Astrocyte of the cerebellum (primary cell): ENCODE results near the gene FOXP1.
A peak's percentile ranks its signal among the peaks of the same experiment; 100 is the strongest.

Experiments
- DNase-seq: peaks from one replicate; pipeline ENCODE4 v3.0.0-alpha.2; 2011; ENCODE audit warnings: low read depth
- H3K4me3 ChIP-seq: 2 replicates; pipeline ENCODE4 v1.5.1; 2011; ENCODE audit warnings: mild to moderate bottlenecking, low read depth, low read length, moderate library complexity
- in situ Hi-C: cut with HindIII; loops from 2 replicates; pipeline ENCODE4 v1.10.0; 2017; ENCODE audit warnings: low sequenced_read_pairs
- TF ChIP-seq, protein P1 (sequence below): IDR thresholded peaks from 2 replicates; pipeline ENCODE4 v1.5.1; 2012; ENCODE audit warnings: low read length, low read depth, moderate library complexity, mild to moderate bottlenecking; ENCODE audit errors: missing control alignments

FOXP1 gene

DNA sequence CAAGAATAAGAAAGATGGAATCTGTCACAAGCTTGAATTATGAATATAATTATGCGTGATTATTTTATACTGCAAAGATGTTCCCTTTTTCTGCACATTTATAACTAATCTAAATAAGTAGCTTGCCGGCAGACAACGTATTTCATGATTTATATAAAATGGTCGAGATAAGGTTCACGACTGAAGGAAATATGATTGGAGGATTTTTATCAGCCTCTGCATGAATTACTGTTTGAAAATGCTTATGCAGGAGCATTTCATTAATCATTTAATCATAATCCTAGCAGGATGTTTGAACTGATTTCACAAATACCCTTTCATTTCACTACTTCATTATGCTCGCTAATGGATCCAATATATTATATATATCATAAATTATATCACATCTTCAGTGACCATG, 580.0 kb downstream of the FOXP1 start:
- TF ChIP-seq, protein P1, sequence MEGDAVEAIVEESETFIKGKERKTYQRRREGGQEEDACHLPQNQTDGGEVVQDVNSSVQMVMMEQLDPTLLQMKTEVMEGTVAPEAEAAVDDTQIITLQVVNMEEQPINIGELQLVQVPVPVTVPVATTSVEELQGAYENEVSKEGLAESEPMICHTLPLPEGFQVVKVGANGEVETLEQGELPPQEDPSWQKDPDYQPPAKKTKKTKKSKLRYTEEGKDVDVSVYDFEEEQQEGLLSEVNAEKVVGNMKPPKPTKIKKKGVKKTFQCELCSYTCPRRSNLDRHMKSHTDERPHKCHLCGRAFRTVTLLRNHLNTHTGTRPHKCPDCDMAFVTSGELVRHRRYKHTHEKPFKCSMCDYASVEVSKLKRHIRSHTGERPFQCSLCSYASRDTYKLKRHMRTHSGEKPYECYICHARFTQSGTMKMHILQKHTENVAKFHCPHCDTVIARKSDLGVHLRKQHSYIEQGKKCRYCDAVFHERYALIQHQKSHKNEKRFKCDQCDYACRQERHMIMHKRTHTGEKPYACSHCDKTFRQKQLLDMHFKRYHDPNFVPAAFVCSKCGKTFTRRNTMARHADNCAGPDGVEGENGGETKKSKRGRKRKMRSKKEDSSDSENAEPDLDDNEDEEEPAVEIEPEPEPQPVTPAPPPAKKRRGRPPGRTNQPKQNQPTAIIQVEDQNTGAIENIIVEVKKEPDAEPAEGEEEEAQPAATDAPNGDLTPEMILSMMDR, result no peak
- DNase-seq, result no peak
- in situ Hi-C loops, result loop anchor here (5.0 kb wide), 1 partner anchor 54 kb away; no protein-coding TSS in a partner anchor
- H3K4me3 ChIP-seq, result no peak overlapping the region

DNA sequence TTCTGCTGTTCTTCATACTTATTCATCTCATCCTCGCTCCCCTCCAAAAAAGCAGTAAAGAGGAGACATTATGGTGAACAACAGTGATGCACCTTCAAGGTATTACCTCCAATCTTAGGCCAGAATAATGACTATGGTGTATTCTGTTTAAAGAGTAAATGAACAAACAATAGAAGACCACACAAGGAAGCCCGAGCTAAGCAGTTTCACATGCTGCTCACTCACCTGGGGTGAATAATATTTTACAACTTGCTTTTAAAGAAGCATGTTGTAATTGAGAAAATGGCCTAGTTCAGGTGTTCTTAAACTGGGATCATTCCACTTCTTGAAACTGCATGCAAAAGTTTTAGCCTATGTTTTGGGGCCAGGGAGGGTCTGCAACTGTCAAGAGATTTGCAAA, 581.2 kb downstream of the FOXP1 start:
- in situ Hi-C loops, result loop anchor here (5.0 kb wide), 1 partner anchor 55 kb away; no protein-coding TSS in a partner anchor
- no peak for DNase-seq
- TF ChIP-seq, protein P1, result no peak
- H3K4me3 ChIP-seq, result no peak overlapping the region

DNA sequence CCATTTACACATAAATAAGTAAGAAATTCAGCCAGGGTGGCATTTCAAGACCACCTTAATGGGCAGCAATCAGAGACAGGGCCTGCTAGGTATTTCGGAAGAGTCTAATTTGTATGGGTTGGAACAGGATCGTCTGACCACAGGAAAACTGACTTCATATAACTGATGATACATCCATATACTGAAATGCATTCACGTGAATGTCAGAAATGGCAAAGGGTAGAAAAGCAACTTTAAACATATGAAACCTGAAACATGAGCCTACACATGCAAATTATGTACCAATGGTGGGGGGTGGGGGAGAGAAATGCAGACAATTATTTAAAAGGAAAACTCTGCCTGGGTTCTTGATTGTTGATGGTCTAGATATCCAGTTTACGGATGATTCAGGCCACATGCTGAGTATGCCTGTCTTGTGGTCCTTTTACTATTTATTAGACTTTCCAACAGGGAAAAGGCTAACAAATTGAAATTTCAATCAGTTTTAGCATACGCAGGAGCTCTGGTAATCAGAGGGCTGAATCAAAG, 582.2 kb downstream of the FOXP1 start:
- in situ Hi-C loops, result loop anchor here (5.0 kb wide), 1 partner anchor 56 kb away; no protein-coding TSS in a partner anchor
- H3K4me3 ChIP-seq, result no peak overlapping the region
- TF ChIP-seq, protein P1, result no peak
- DNase-seq, result no peak

DNA sequence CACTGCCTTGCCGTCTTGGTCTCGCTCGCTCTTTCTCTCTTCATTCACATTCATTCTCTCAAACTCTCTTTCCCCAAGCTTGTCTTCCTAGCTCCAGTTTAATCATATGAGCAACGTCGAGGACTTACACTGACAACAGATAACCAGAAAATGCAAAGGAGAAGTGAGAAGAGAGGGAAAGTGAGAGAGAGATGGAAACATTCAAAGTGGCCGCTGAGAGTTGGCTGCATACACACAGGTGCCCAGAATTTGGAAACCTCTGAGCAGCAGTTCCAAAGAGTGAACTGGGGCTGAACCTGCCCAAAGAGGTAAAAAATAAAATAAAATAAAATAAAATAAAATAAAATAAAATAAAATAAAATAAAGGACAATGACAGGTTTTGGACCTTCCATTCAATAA, 583.0 kb downstream of the FOXP1 start:
- in situ Hi-C loops, result loop anchor here (5.0 kb wide), 1 partner anchor 57 kb away; no protein-coding TSS in a partner anchor
- DNase-seq, result no peak
- TF ChIP-seq, protein P1, result no peak
- H3K4me3 ChIP-seq, result no peak overlapping the region

DNA sequence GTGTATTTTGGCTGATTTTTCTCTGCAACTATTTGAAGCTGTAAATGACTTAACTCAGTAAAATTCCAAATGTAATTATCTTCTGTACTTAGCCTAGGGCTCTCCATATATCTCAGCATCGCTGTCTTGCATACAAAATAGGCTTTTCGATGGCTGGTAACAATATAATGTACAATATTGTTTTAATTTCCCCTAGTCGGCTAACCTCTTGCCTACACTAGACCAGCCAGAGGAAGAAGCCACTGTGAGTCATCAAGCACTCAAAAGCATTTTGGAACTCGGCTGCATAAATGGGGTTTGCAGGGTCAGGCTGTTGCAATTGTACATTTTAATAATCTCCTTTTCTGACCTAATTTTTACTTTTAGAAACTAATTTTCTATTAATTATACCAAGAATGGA, 583.8 kb downstream of the FOXP1 start:
- H3K4me3 ChIP-seq, result no peak overlapping the region
- DNase-seq, result peak; percentile 49
- in situ Hi-C loops, result loop anchor here (5.0 kb wide), 1 partner anchor 58 kb away; no protein-coding TSS in a partner anchor
- TF ChIP-seq, protein P1, result no peak

DNA sequence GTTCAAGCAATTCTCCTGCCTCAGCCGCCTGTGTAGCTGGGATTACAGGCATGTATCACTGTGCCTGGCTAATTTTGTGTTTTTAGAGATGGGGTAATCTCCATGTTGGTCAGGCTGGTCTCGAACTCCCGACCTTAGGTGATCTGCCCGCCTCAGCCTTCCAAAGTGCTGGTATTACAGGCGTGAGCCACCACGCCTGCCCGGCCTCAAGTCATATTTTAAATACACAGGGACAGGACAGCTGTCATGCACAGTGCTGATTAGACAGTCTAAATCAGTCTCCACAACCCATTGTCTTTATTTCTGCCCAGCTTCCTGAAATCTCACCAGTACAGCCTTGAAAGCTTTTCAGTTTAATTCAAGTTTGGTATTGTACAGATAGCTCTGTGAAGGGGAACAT, 587.4 kb downstream of the FOXP1 start:
- DNase-seq, result no peak
- TF ChIP-seq, protein P1, result no peak
- no peak overlapping the region for H3K4me3 ChIP-seq
- in situ Hi-C loops, result no loop called here
